ENCODE results near the gene WSCD1.

GRCh38 chr17:6066183-6066948, 3.8 kb upstream of the WSCD1 start:
- TF ChIP-seq, protein P1, sequence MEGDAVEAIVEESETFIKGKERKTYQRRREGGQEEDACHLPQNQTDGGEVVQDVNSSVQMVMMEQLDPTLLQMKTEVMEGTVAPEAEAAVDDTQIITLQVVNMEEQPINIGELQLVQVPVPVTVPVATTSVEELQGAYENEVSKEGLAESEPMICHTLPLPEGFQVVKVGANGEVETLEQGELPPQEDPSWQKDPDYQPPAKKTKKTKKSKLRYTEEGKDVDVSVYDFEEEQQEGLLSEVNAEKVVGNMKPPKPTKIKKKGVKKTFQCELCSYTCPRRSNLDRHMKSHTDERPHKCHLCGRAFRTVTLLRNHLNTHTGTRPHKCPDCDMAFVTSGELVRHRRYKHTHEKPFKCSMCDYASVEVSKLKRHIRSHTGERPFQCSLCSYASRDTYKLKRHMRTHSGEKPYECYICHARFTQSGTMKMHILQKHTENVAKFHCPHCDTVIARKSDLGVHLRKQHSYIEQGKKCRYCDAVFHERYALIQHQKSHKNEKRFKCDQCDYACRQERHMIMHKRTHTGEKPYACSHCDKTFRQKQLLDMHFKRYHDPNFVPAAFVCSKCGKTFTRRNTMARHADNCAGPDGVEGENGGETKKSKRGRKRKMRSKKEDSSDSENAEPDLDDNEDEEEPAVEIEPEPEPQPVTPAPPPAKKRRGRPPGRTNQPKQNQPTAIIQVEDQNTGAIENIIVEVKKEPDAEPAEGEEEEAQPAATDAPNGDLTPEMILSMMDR (IDR thresholded peaks at IDR 0.05; ENCODE audit: low read length) = no peak
- no peak for TF ChIP-seq EZH2 (IDR thresholded peaks at IDR 0.05; ENCODE audit: borderline replicate concordance, low read length)

All from OCI-LY1 (cell line).